WTC11 (cell line): ENCODE measurements around the gene ZBTB7C. TPM values are rescaled to one million over a fixed set of nuclear protein-coding genes. Genes with fewer than 3 reads are reported as not detected.

ENCODE experiments used
- ATAC-seq: fragments of 200-7000 bp; cut with Tn5 transposase; 2 replicates; pipeline ENCODE4 v1.10.0; 2021; ENCODE audit warnings: mild to moderate bottlenecking, moderate library complexity
- CTCF ChIA-PET: fragments of 300-600 bp; sonication (Branson Sonifier 250); formaldehyde crosslinking; loops from one replicate; lab custom pipeline; 2021; ENCODE audit warnings: antibody characterized with exemption; lab: Charles Lee
- POLR2A ChIA-PET: fragments of 350-600 bp; sonication (Branson Sonifier 250); formaldehyde crosslinking; loops from one replicate; lab custom pipeline; 2021; ENCODE audit warnings: antibody characterized with exemption; lab: Charles Lee
- DNase-seq: peaks from one replicate; pipeline ENCODE4 v3.0.0; 2021; ENCODE audit warnings: low spot score
- H3K27ac Mint-ChIP-seq: 2 replicates; pipeline ENCODE4 v1.8.0; 2021; ENCODE audit warnings: mixed read lengths
- H3K27me3 Mint-ChIP-seq: 2 replicates; pipeline ENCODE4 v1.8.0; 2021; ENCODE audit warnings: low read depth, mild to moderate bottlenecking, moderate library complexity, mixed read lengths
- H3K36me3 Mint-ChIP-seq: 2 replicates; pipeline ENCODE4 v1.8.0; 2021; ENCODE audit warnings: mixed read lengths
- H3K4me1 Mint-ChIP-seq: 2 replicates; pipeline ENCODE4 v1.8.0; 2022; ENCODE audit warnings: mixed read lengths
- H3K4me3 Mint-ChIP-seq: 2 replicates; pipeline ENCODE4 v1.8.0; 2021; ENCODE audit warnings: mild to moderate bottlenecking, moderate library complexity, mixed read lengths
- H3K9me3 Mint-ChIP-seq: 2 replicates; pipeline ENCODE4 v1.8.0; 2021; ENCODE audit warnings: mixed read lengths
- ATF6 ChIP-seq: sonication (generic); formaldehyde crosslinking; IDR thresholded peaks from 2 replicates; pipeline ENCODE4 v1.8.1; 2023; ENCODE audit warnings: mild to moderate bottlenecking, missing genetic modification reagents
- CDX4 ChIP-seq: fragments of 250-450 bp; sonication (Bioruptor Pico); IDR thresholded peaks from 2 replicates; pipeline ENCODE4 v1.9.0; 2021; ENCODE audit warnings: moderate library complexity, mild to moderate bottlenecking, inconsistent platforms, borderline replicate concordance
- CTCF ChIP-seq: fragments of 200-600 bp; IDR thresholded peaks from 2 replicates; pipeline ENCODE4 v1.8.0; 2022; ENCODE audit warnings: antibody characterized with exemption
- E2F4 ChIP-seq: sonication (generic); formaldehyde crosslinking; IDR thresholded peaks from 2 replicates; pipeline ENCODE4 v1.8.1; 2022; ENCODE audit warnings: low read depth, mild to moderate bottlenecking, moderate library complexity, missing genetic modification reagents, borderline replicate concordance
- E2F5 ChIP-seq: sonication (generic); formaldehyde crosslinking; IDR thresholded peaks from 2 replicates; pipeline ENCODE4 v1.8.1; 2022; ENCODE audit warnings: mild to moderate bottlenecking, moderate library complexity, missing genetic modification reagents
- FOXP4 ChIP-seq: sonication (generic); formaldehyde crosslinking; IDR thresholded peaks from 2 replicates; pipeline ENCODE4 v1.8.0; 2022; ENCODE audit warnings: mild to moderate bottlenecking, missing genetic modification reagents
- GTF2I ChIP-seq: fragments of 250-450 bp; sonication (Bioruptor Pico); conservative IDR thresholded peaks from 2 replicates; pipeline ENCODE4 v1.4.0; 2021; ENCODE audit warnings: mild to moderate bottlenecking
- HMGA2 ChIP-seq: fragments of 250-450 bp; sonication (Bioruptor Pico); IDR thresholded peaks from 2 replicates; pipeline ENCODE4 v1.4.0; 2021; ENCODE audit warnings: mild to moderate bottlenecking, moderate library complexity
- IRF2 ChIP-seq: sonication (generic); formaldehyde crosslinking; IDR thresholded peaks from 2 replicates; pipeline ENCODE4 v1.8.0; 2022; ENCODE audit warnings: low read depth, missing genetic modification reagents, borderline replicate concordance
- JUN ChIP-seq: sonication (generic); formaldehyde crosslinking; IDR thresholded peaks from 2 replicates; pipeline ENCODE4 v1.8.0; 2023; ENCODE audit warnings: mild to moderate bottlenecking, missing genetic modification reagents
- MLX ChIP-seq: sonication (generic); formaldehyde crosslinking; IDR thresholded peaks from 2 replicates; pipeline ENCODE4 v1.8.1; 2023; ENCODE audit warnings: mild to moderate bottlenecking, missing genetic modification reagents, moderate library complexity
- PRDM15 ChIP-seq: sonication (generic); formaldehyde crosslinking; IDR thresholded peaks from 2 replicates; pipeline ENCODE4 v1.8.0; 2022; ENCODE audit warnings: missing genetic modification reagents
- PREB ChIP-seq: sonication (generic); formaldehyde crosslinking; IDR thresholded peaks from 2 replicates; pipeline ENCODE4 v1.8.1; 2022; ENCODE audit warnings: mild to moderate bottlenecking, missing genetic modification reagents, moderate library complexity, borderline replicate concordance
- RELA ChIP-seq: sonication (generic); formaldehyde crosslinking; IDR thresholded peaks from 2 replicates; pipeline ENCODE4 v1.8.1; 2022; ENCODE audit warnings: missing genetic modification reagents, mild to moderate bottlenecking, borderline replicate concordance
- TEAD1 ChIP-seq: sonication (generic); formaldehyde crosslinking; IDR thresholded peaks from 2 replicates; pipeline ENCODE4 v1.8.0; 2022; ENCODE audit warnings: mild to moderate bottlenecking, missing genetic modification reagents
- TP53 ChIP-seq: sonication (generic); formaldehyde crosslinking; IDR thresholded peaks from 2 replicates; pipeline ENCODE4 v1.8.1; 2023; ENCODE audit warnings: mild to moderate bottlenecking, missing genetic modification reagents
- ZNF138 ChIP-seq: sonication (generic); formaldehyde crosslinking; conservative IDR thresholded peaks from 2 replicates; pipeline ENCODE4 v1.8.1; 2022; ENCODE audit warnings: mild to moderate bottlenecking, moderate library complexity, missing genetic modification reagents
- ZNF416 ChIP-seq: fragments of 250-450 bp; sonication (Bioruptor Pico); IDR thresholded peaks from 2 replicates; pipeline ENCODE4 v1.9.0; 2021; ENCODE audit warnings: mild to moderate bottlenecking, inconsistent platforms
- ZSCAN18 ChIP-seq: fragments of 250-450 bp; sonication (Bioruptor Pico); IDR thresholded peaks from 2 replicates; pipeline ENCODE4 v2.1.2; 2022; ENCODE audit warnings: mild to moderate bottlenecking, moderate library complexity
- total RNA-seq: library from RNA; stranded (reverse); gene quantifications from 3 replicates; pipeline ENCODE4 v1.2.3, GENCODE V29; 2021

Gene ZBTB7C
- total RNA-seq, 1 experiment from 2014 or later = 0.48 TPM

GRCh38 chr18:48213791-48214190, 195.4 kb downstream of the ZBTB7C start (continued):
- TF ChIP-seq PRDM15 (CRISPR knock-in tag) (no peak), TEAD1 (CRISPR knock-in tag) (no peak), E2F4 (CRISPR knock-in tag) (no peak), ATF6 (CRISPR knock-in tag) (no peak), CDX4 (CRISPR knock-in tag) (no peak), GTF2I (no peak), JUN (CRISPR knock-in tag) (no peak)

- Mint-ChIP-seq H3K27ac (no peak overlapping the region), H3K36me3 (peaks cover 10% of the 10 kb centered on the region), H3K4me1 (peaks cover 9% of the 10 kb centered on the region), H3K4me3 (no peak overlapping the region), H3K9me3 (peaks cover 29% of the 10 kb centered on the region), H3K27me3 (no peaks in the 10 kb centered on the region; the same call in 1 of the 2 replicates)
- ChIA-PET POLR2A (no interaction called here), CTCF (interaction anchor here (0.7 to 2.4 kb wide), 5 partner anchors 30 to 180 kb away, joined by 3 to 7 read pairs (median 3); no protein-coding TSS in a partner anchor)
- ATAC-seq (no peak), DNase-seq (no peak)
- TF ChIP-seq IRF2 (CRISPR knock-in tag) (no peak), MLX (no peak), TP53 (CRISPR knock-in tag) (no peak), ZNF416 (CRISPR knock-in tag) (no peak), CTCF (no peak), ZNF138 (no peak), HMGA2 (no peak), E2F5 (CRISPR knock-in tag) (no peak), FOXP4 (CRISPR knock-in tag) (no peak), RELA (no peak), ZSCAN18 (no peak), PREB (no peak)
Measured at GRCh38 chr18:48208432-48209140, 200.6 kb downstream of the ZBTB7C start.
